ENCODE results near the gene NBL1.

DNA sequence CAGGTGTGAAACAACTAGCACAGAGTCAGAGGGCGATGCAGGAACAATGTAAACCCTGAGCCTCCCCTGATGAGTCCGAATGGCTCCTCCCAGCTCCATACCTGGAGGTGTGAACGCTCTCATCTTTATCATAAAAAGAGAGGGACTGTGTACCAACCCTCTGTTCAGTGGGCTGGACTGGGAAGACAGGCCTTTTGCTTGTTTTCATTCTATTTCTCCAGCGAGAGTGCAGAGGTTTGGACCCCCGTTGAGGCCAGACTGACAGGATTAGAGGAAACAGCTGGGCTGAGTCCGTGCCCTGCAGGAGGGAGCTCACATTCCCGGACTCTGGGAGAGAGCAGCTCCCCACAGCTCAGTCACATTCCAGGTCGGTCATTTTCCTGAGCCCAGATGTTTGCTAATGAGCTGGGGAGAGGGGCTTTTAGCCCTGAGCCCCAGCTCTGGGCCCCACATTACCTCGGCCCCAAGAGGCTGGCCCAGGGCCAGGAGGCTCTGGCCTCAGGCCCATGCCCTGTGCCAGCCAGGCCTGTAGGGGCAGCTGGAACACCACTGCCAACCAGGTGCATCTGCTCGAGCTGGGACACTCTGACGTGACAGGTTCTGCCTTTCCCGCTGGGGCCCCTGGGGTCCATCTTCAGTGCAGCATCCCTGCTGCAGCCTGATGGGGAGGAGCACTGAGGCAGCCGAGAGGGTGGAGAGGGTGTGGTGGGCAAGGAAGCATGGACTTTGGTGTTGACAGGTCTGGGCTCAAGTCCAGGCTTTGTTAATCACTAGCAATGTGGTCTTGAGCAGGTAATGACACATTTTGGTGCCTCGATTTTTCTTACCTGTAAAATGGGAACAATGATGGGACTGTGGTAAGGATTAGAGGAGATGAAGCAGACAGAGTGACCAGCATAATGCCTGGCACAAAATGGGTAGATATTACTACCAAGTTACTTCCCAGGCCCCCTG is 3.5 kb upstream of the NBL1 start:
- TF ChIP-seq, protein P1, sequence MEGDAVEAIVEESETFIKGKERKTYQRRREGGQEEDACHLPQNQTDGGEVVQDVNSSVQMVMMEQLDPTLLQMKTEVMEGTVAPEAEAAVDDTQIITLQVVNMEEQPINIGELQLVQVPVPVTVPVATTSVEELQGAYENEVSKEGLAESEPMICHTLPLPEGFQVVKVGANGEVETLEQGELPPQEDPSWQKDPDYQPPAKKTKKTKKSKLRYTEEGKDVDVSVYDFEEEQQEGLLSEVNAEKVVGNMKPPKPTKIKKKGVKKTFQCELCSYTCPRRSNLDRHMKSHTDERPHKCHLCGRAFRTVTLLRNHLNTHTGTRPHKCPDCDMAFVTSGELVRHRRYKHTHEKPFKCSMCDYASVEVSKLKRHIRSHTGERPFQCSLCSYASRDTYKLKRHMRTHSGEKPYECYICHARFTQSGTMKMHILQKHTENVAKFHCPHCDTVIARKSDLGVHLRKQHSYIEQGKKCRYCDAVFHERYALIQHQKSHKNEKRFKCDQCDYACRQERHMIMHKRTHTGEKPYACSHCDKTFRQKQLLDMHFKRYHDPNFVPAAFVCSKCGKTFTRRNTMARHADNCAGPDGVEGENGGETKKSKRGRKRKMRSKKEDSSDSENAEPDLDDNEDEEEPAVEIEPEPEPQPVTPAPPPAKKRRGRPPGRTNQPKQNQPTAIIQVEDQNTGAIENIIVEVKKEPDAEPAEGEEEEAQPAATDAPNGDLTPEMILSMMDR (IDR thresholded peaks at IDR 0.05; ENCODE audit: low read depth, low read length), result no peak
- TF ChIP-seq POLR2A (IDR thresholded peaks at IDR 0.05; ENCODE audit: extremely low read depth, insufficient read length), result no peak
- TF ChIP-seq MYC (IDR thresholded peaks at IDR 0.05; ENCODE audit: low read depth, low read length), result no peak

All from NB4 (cell line).